Activated T-cell treated with anti-CD3 and anti-CD28 coated beads, Interleukin-2, amount 50 U/mL, for 4 hours (primary cell): Measurements from ENCODE around the gene NMBR. TPM values are rescaled to one million over a fixed set of nuclear protein-coding genes. Genes with fewer than 3 reads are reported as not detected.
"Not testable (repeated sequence)": the region's sequence is repeated elsewhere in the genome, so short reads cannot be mapped to it uniquely, and the experiment has no call there.

ENCODE experiments used
- ATAC-seq, 2 donors: fragments of 200-7000 bp; cut with Tn5 transposase; one replicate each; pipeline ENCODE4 v1.10.0; 2021
- DNase-seq: peaks from one replicate; pipeline ENCODE4 v3.0.0-alpha.2; 2020
- H3K27me3 Mint-ChIP-seq: one replicate; pipeline ENCODE4 v1.8.0; 2021; ENCODE audit warnings: low read depth, mixed read lengths
- H3K36me3 Mint-ChIP-seq: one replicate; pipeline ENCODE4 v1.8.0; 2022; ENCODE audit warnings: mixed read lengths; ENCODE audit not compliant: insufficient read depth
- H3K4me1 Mint-ChIP-seq: one replicate; pipeline ENCODE4 v1.8.0; 2021; ENCODE audit warnings: low read depth, mixed read lengths
- H3K4me3 Mint-ChIP-seq: one replicate; pipeline ENCODE4 v1.8.0; 2021; ENCODE audit warnings: mild to moderate bottlenecking, moderate library complexity, mixed read lengths
- H3K9me3 Mint-ChIP-seq: one replicate; pipeline ENCODE4 v1.8.0; 2021; ENCODE audit warnings: mixed read lengths
- total RNA-seq, 3 donors: library from RNA; stranded (reverse); gene quantifications; one replicate each; pipeline ENCODE4 v1.2.1, GENCODE V29; 2021

Gene NMBR
- total RNA-seq, result not detected

GRCh38 chr6:142146828-142147662 is at the start of gene NMBR, which contains the start of gene VTA1:
NMBR (minus strand) TSS chr6:142147122; CDS start chr6:142088658, 58,464 bp downstream.
VTA1 (plus strand) TSS chr6:142147263; CDS start chr6:142147288, 25 bp downstream.
- Mint-ChIP-seq H3K9me3 (no peaks in the 10 kb centered on the region), H3K27me3 (no peaks in the 10 kb centered on the region), H3K4me3 (peak within 1 kb of the TSS; percentile 91), H3K36me3 (peaks cover 12% of the 10 kb centered on the region), H3K4me1 (peaks cover 56% of the 10 kb centered on the region)
- ATAC-seq (peak; percentile 98 to 99), DNase-seq (peak; percentile 91)

- DNase-seq (no peak), ATAC-seq (no peak)
- no peak overlapping the region for H3K4me3 Mint-ChIP-seq
- H3K4me1 Mint-ChIP-seq, result peaks cover 38% of the 10 kb centered on the region
- no peaks in the 10 kb centered on the region for H3K9me3 Mint-ChIP-seq
- H3K27me3 Mint-ChIP-seq, result no peaks in the 10 kb centered on the region
- H3K36me3 Mint-ChIP-seq, result peaks cover 16% of the 10 kb centered on the region
These were observed 49.1 kb upstream of the NMBR start for GRCh38 chr6:142195862-142196541.

- Mint-ChIP-seq H3K4me1 (peaks cover 38% of the 10 kb centered on the region), H3K27me3 (no peaks in the 10 kb centered on the region), H3K9me3 (no peaks in the 10 kb centered on the region), H3K36me3 (peaks cover 19% of the 10 kb centered on the region), H3K4me3 (no peak overlapping the region)
- no peak for DNase-seq
- ATAC-seq, result no peak
These were observed 46.7 kb upstream of the NMBR start for GRCh38 chr6:142193621-142194020.

- no peaks in the 10 kb centered on the region for H3K27me3 Mint-ChIP-seq
- peaks cover 17% of the 10 kb centered on the region for H3K36me3 Mint-ChIP-seq
- peaks cover 38% of the 10 kb centered on the region for H3K4me1 Mint-ChIP-seq
- DNase-seq, result no peak
- no peak for ATAC-seq
- no peak overlapping the region for H3K4me3 Mint-ChIP-seq
- no peaks in the 10 kb centered on the region for H3K9me3 Mint-ChIP-seq
These were observed 45.4 kb upstream of the NMBR start for GRCh38 chr6:142192343-142192742.

GRCh38 chr6:142189057-142189456 is 42.1 kb upstream of the NMBR start:
- Mint-ChIP-seq H3K4me3 (no peak overlapping the region), H3K27me3 (no peaks in the 10 kb centered on the region)
- DNase-seq, result no peak

GRCh38 chr6:142188341-142188740 is 41.4 kb upstream of the NMBR start:
- not testable (repeated sequence) for ATAC-seq, H3K27me3 Mint-ChIP-seq, H3K9me3 Mint-ChIP-seq, H3K4me3 Mint-ChIP-seq, DNase-seq
- Mint-ChIP-seq H3K36me3 (peaks cover 13% of the 10 kb centered on the region), H3K4me1 (peaks cover 13% of the 10 kb centered on the region)

More at GRCh38 chr6:142189057-142189456, 42.1 kb upstream of the NMBR start:
- Mint-ChIP-seq H3K4me1 (peaks cover 18% of the 10 kb centered on the region), H3K9me3 (no peaks in the 10 kb centered on the region), H3K36me3 (peaks cover 13% of the 10 kb centered on the region)
- ATAC-seq, result no peak

GRCh38 chr6:142187209-142187608 is 40.3 kb upstream of the NMBR start:
- peaks cover 11% of the 10 kb centered on the region for H3K4me1 Mint-ChIP-seq
- ATAC-seq, result no peak
- H3K36me3 Mint-ChIP-seq, result peaks cover 19% of the 10 kb centered on the region

GRCh38 chr6:142185641-142186040 is 38.7 kb upstream of the NMBR start:
- H3K4me3 Mint-ChIP-seq, result no peak overlapping the region
- H3K27me3 Mint-ChIP-seq, result no peaks in the 10 kb centered on the region
- ATAC-seq (no peak), DNase-seq (no peak)
- H3K36me3 Mint-ChIP-seq, result peaks cover 22% of the 10 kb centered on the region
- peaks cover 14% of the 10 kb centered on the region for H3K4me1 Mint-ChIP-seq
- no peaks in the 10 kb centered on the region for H3K9me3 Mint-ChIP-seq

More at GRCh38 chr6:142187209-142187608, 40.3 kb upstream of the NMBR start:
- no peaks in the 10 kb centered on the region for H3K9me3 Mint-ChIP-seq
- no peak overlapping the region for H3K4me3 Mint-ChIP-seq
- no peaks in the 10 kb centered on the region for H3K27me3 Mint-ChIP-seq
- DNase-seq, result no peak

GRCh38 chr6:142184307-142184706 is 37.4 kb upstream of the NMBR start:
- Mint-ChIP-seq H3K4me1 (peaks cover 16% of the 10 kb centered on the region), H3K36me3 (peaks cover 24% of the 10 kb centered on the region), H3K27me3 (no peaks in the 10 kb centered on the region), H3K9me3 (no peaks in the 10 kb centered on the region), H3K4me3 (no peak overlapping the region)
- ATAC-seq (no peak), DNase-seq (no peak)

GRCh38 chr6:142183351-142183750 is 36.4 kb upstream of the NMBR start:
- no peak for ATAC-seq

GRCh38 chr6:142182004-142182403 is 35.1 kb upstream of the NMBR start:
- DNase-seq, result no peak
- no peak overlapping the region for H3K4me3 Mint-ChIP-seq
- peaks cover 16% of the 10 kb centered on the region for H3K4me1 Mint-ChIP-seq
- H3K27me3 Mint-ChIP-seq, result no peaks in the 10 kb centered on the region
- peaks cover 33% of the 10 kb centered on the region for H3K36me3 Mint-ChIP-seq
- no peak for ATAC-seq
- H3K9me3 Mint-ChIP-seq, result peaks cover 12% of the 10 kb centered on the region

More at GRCh38 chr6:142183351-142183750, 36.4 kb upstream of the NMBR start:
- Mint-ChIP-seq H3K27me3 (no peaks in the 10 kb centered on the region), H3K36me3 (peaks cover 23% of the 10 kb centered on the region), H3K9me3 (peaks cover under 1% of the 10 kb centered on the region), H3K4me1 (peaks cover 16% of the 10 kb centered on the region), H3K4me3 (no peak overlapping the region)
- no peak for DNase-seq

- peaks cover 16% of the 10 kb centered on the region for H3K9me3 Mint-ChIP-seq
- no peak overlapping the region for H3K4me3 Mint-ChIP-seq
- no peak for ATAC-seq
- no peaks in the 10 kb centered on the region for H3K27me3 Mint-ChIP-seq
- peaks cover 15% of the 10 kb centered on the region for H3K4me1 Mint-ChIP-seq
- no peak for DNase-seq
- peaks cover 67% of the 10 kb centered on the region for H3K36me3 Mint-ChIP-seq
These were observed 31.2 kb upstream of the NMBR start for GRCh38 chr6:142178129-142178528.

- Mint-ChIP-seq H3K4me1 (peaks cover 6% of the 10 kb centered on the region), H3K36me3 (peaks cover 67% of the 10 kb centered on the region), H3K9me3 (peaks cover 16% of the 10 kb centered on the region), H3K27me3 (no peaks in the 10 kb centered on the region), H3K4me3 (no peak overlapping the region)
- no peak for DNase-seq
- ATAC-seq, result no peak
These were observed 27.8 kb upstream of the NMBR start for GRCh38 chr6:142174703-142175102.

GRCh38 chr6:142173980-142174379 is 27.1 kb upstream of the NMBR start:
- peaks cover 6% of the 10 kb centered on the region for H3K4me1 Mint-ChIP-seq
- ATAC-seq (no peak), DNase-seq (no peak)
- peaks cover 16% of the 10 kb centered on the region for H3K9me3 Mint-ChIP-seq
- no peak overlapping the region for H3K4me3 Mint-ChIP-seq
- H3K36me3 Mint-ChIP-seq, result peaks cover 62% of the 10 kb centered on the region
- H3K27me3 Mint-ChIP-seq, result no peaks in the 10 kb centered on the region
